Parietal lobe (tissue), 1 donor: ENCODE results near the gene HMGB2. TPM values are rescaled to one million over a fixed set of nuclear protein-coding genes. Genes with fewer than 3 reads are reported as not detected.

Experiments
- total RNA-seq: library from RNA; depleted of rRNA; stranded (reverse); fragments of >200 nt; gene quantifications from one replicate; pipeline ENCODE4 v1.2.3, GENCODE V29; 2014

The HMGB2 gene
- total RNA-seq = 31.6 TPM

GRCh38 chr4:173334085-173334890 lies at the start of gene HMGB2:
TSS of gene HMGB2 (minus strand) at chr4:173334358. CDS start at chr4:173333649, 709 bp downstream.

GRCh38 chr4:173370477-173371291 lies 36.5 kb upstream of the HMGB2 start, which contains the start of gene SAP30:
TSS of gene SAP30 (plus strand) at chr4:173370954. CDS start at chr4:173371183, 229 bp downstream.

Other genes with a start within 250 kb of the HMGB2 start
- 22.2 TPM for gene GALNT7, start 165.5 kb downstream of the HMGB2 start, total RNA-seq
- gene SAP30, start 36.6 kb upstream of the HMGB2 start, total RNA-seq = 23.2 TPM
- 3.1 TPM for gene SCRG1, start 64.8 kb upstream of the HMGB2 start, total RNA-seq
- not detected for gene HAND2, start 195.9 kb upstream of the HMGB2 start, total RNA-seq